GM21367 (cell line): Measurements from ENCODE around the gene CCDC9.
"Not testable (repeated sequence)": the region's sequence is repeated elsewhere in the genome, so short reads cannot be mapped to it uniquely, and the experiment has no call there.

ENCODE experiments used
- ATAC-seq: cut with Tn5 transposase; IDR thresholded peaks from one replicate; pipeline ENCODE4 v1.9.1; 2021; ENCODE audit not compliant: unreplicated experiment

CCDC9 gene

DNA sequence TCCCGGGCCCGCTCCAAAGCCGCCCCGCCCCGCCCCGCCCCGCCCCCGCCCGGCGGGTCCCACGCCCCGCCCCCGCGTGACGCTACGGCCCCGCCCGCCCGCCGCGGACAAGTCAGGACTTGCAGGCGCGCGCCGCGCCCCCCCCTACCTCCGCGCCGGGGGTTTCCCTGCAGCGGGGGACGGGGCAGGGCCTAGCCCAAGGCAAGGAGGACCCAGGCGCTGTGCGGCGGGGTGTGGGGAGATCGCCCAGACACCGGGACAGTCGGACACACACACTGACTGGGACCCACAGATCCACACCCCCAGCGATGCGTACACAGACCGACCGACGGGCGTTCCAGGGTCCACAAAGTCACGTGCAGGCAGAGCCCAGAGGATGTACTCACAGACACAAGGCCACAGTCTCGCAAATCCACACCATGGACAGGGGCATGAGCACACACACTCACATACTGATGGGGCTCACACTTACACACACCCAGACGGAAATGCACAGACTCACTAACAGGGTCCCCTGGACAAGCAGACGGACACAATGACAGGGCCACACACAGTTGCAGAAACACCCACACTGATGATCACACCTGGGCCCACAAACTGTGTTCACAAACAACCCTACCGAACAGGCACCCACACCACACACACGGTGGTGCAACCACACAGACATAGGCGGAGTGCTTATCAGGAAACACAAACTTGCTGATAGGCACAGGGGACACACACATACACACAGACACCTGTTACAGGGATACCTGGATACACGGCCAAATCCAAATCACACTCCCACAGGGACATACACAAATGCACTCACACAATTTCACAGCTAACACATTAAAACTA lies 24.9 kb upstream of the CCDC9 start:
- ATAC-seq, result no peak

- no peak for ATAC-seq
Observed at GRCh38 chr19:47232422-47233211, 23.7 kb upstream of the CCDC9 start.

DNA sequence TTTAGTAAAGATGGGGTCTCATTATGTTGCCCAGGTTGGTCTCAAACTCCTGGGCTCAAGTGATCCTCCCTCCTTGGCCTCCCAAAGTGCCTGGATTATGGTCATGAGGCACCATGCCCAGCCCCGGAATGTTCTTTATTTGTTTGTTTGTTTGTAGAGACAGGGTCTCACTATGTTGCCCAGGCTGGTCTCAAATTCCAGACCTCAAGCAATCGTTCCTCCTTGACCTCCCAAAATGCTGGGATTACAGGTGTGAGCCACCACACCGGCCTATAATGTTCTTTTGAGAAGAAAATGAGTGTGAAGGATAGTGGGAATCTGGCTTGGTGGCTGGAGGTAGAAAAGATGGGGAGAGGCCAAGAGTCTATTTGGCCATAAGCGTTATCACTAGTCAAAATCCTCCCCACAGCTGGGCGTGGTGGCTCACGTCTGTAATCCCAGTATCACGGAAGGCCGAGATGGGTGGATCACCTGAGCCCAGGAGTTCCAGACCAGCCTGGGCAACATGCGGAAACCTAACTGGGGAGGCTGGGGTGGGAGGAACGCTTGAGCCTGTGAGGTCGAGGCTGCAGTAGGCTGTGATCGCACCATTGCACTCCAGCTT lies 20.2 kb upstream of the CCDC9 start:
- no peak for ATAC-seq

DNA sequence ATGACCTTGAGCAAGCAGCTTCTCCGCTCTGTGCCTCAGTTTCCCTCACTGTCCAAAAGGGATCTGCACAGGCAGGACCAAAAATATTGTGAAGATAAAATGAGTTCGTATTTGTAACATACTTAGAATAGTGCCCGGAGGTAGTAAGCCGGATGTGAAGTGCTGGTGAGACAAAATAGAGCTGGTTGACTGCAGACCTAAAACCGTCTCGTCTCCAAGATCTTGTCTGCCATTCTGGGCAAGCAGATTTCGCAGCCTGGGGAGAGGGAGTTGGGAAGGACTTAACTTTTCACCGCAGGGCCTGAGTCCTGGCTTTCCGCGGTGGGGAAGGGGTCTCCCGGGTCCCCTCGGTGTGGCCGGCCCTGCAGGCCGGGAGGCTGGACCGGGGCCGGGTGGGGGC lies 17.2 kb upstream of the CCDC9 start:
- ATAC-seq, result no peak

- no peak for ATAC-seq
Observed at GRCh38 chr19:47239610-47240296, 16.6 kb upstream of the CCDC9 start.

DNA sequence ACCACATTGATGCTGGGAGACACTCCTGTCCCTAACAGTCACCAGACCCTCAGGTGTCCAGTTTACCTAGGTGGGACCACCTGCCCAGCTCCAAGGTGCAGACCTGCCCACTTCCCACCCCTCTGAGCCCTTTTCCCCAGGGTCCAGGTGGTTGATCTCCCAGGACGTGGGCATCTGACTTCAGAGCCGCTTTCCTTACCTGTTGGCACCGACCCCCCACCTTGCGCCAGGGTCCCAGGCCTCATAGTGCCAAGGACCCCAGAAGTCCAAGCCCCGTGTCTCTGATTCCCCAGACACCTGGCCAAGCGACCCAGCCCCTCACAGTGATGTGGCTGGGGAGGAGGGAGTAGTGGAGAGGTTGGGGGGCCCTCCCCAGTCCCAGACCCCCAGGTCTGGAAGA lies 15.8 kb upstream of the CCDC9 start:
- ATAC-seq, result no peak

- no peak for ATAC-seq
Observed at GRCh38 chr19:47240996-47241918, 15.1 kb upstream of the CCDC9 start.

DNA sequence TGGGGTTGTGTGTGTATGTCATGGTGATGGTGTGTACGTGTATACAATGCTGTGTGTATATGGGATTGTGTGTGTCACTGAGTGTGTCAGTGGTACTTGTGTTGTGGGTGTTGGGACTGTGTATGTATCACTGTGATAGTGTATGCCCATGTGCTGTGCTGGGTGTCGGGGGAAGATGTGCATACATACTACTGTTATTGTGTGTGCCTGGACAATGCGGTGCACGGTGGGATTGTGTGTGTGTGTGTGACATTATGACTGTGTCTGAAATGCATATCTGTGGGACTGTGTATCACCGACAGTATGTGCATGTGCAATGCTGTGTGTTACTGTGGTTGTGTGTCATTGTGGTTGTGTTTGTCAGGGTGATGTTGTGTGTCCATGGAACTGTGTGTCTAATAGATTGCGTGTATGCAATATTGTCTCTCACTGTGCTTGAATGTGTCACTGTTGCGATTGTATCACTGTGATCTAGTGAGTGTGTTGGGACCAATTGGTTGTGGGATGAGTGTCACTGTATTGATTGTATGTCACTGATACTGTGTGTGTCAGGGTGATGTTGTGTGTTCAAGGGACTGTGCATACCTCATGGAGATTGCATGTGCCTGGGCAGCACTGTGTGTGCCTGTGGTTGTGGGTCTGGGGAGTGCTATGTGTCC lies 14.3 kb upstream of the CCDC9 start:
- no peak for ATAC-seq

DNA sequence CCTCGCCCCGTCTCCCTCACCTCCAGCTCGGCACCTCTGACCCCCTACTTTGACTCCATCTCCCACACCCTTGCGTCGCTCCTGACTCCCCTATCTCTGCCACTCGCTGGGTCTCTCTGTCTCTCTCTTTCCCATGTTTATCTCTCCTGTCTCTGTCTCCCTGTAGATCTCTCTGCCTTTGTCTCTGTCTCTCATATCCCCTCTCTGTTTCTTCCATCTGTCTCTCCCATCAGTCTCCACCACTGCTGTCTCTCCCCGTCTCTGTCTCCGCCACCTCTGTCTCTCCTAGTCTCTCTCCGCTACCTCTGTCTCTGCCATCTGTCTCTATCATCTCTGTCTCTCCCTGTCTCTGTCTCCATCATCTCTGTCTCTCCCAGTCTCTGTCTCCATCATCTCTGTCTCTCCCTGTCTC lies 13.0 kb upstream of the CCDC9 start:
- no peak for ATAC-seq

DNA sequence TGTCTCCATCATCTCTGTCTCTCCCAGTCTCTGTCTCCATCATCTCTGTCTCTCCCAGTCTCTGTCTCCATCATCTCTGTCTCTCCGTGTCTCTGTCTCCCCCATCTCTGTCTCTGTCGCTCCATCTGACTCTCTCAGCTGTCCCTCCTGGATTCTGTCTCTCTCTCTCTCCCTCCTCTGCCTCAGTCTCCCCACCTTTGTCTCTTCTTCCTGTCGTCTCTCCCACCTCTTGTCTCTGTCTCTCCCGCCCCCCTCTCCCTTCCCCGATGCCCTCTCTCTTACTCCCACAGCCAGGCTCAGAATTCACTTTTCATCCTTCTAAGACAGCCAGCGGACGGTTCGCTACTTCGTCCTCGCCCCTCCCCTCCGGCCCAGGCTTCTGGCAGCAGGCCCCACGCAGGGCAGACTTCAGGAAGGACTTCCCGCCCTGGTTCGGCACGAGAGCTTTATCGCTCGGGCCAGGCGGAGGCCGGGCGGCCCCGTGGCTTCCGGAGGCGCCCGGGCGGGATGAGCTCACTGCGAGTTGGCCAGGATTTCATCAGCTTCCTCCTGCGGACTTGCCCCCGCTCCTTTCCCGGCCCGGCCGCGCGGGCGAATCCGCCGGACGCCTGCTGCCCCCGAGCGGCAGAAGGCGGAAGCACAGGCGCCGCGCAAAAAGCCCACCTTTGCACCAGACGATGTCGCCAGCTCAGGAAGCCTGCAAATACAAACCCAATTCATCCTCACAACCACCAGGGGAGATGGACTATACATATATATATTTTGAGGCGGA lies 12.4 kb upstream of the CCDC9 start:
- ATAC-seq, result peak; percentile 56

DNA sequence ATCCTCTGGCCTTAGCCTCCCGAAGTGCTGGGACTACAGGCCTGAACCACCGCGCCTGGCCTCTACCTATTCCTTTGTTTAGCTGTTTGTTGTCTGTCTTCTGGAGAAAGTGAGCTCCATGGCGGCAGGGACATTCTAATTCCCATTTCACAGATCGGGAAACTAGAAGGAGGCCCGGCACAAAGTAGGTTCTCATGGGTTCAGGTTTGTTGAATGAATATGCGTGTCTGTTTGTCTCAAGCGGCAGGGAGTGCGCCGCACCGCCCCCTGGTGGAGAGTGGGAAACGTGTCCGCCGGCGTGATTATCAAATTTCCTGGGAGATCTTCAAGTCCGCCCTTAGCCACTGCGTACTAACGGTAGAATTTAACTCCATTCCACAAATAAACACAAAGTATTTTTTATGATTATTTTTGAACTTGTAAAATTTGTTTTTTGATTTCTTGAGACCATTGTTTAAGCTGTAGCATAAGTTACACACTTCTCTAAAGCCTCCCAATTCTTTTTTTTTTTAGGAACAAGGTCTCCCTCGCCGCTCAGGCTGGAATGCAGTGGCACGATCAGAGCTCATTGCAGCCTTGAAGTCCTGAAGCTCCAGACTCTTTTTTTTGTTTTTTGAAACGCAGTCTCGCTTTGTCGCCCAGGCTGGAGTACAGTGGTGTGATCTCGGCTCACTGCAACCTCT lies 8.9 kb upstream of the CCDC9 start:
- no peak for ATAC-seq

DNA sequence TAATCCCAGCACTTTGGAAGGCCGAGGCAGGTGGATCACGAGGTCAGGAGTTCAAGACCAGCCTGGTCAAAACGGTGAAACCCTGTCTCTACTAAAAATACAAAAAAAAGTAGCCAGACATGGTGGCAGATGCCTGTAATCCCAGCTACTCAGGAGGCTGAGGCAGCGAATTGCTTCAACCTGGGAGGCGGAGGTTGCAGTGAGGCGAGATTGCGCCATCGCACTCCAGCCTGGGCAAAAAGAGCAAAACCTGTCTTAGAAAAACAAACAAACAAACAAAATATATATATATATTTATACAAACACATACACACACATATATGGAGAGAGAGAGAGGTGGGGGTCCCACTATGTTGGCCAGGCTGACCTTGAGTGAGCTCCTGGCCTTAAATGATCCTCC lies 3.3 kb upstream of the CCDC9 start:
- not testable (repeated sequence) for ATAC-seq

DNA sequence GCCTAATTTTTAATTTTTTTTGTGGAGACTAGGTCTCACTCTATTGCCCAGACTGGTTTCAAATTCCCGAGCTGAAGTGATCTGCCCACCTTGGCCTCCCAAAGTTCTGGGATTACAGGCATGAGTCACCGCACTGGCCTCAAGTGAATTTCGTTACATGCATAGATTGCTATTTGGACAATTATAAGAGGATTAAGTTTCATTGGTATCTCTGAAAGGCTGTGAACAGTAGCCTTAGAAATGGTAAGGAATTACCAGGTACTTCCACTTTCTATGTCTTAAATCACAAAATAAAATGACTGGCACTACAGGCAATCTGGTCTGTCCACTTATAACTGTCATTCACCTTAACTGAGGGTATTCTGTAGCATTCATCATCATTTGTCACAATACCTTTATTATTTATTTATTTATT lies 2.9 kb upstream of the CCDC9 start:
- no peak for ATAC-seq

DNA sequence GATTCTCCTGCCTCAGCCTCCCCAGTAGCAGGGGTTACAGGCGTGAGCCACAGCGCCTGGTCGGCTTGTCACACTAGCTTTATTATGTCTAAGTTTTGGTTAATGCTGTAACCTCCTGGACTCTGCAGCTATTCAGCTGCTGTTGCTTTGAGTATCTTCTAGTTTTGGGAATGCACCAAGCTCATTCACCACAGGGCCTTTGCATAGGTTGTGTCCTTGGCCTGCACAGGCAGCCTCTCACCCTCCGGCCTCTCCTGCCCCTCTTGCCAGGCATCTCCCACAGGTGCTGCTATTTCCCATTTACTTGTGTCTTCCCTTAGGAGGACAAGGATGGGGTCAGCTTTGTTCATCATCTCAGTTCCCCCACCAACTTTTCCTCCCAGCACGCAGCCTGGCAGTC lies 2.4 kb upstream of the CCDC9 start:
- ATAC-seq, result no peak

GRCh38 chr19:47256693-47257410 lies 527 bp downstream of the CCDC9 start:
- peak; percentile 58 for ATAC-seq

GRCh38 chr19:47257411-47258169 lies 1.3 kb downstream of the CCDC9 start:
- ATAC-seq, result no peak

DNA sequence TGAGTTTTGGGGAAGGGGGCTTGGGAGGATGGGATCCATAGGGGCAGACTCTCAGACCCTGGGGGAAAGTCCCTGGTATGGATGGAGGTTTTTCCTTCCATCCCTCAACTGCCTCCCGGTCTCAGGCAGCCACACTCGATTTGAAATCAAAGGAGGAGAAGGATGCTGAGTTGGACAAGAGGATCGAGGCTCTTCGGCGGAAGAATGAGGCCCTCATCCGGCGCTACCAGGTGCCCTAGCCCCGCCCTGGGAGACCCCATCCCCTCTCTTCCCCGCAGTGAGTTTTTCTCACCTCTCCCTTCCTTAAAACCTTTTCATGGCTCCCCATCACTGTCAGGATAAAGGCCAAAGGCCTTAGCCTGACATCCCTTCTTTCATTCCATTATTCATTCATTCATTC lies 2.1 kb downstream of the CCDC9 start:
- no peak for ATAC-seq
